Activated CD4-positive, CD25-positive, alpha-beta regulatory T cell treated with anti-CD3 and anti-CD28 coated beads, Interleukin-2, amount 50 U/mL, for 72 hours (primary cell): ENCODE results near the gene CHN2.
"Not testable (repeated sequence)": the region's sequence is repeated elsewhere in the genome, so short reads cannot be mapped to it uniquely, and the experiment has no call there.

ENCODE experiments used
- DNase-seq: peaks from one replicate; pipeline ENCODE4 v3.0.0; 2021

Gene CHN2

GRCh38 chr7:29518616-29519015, 324.0 kb downstream of the CHN2 start:
- no peak for DNase-seq

DNA sequence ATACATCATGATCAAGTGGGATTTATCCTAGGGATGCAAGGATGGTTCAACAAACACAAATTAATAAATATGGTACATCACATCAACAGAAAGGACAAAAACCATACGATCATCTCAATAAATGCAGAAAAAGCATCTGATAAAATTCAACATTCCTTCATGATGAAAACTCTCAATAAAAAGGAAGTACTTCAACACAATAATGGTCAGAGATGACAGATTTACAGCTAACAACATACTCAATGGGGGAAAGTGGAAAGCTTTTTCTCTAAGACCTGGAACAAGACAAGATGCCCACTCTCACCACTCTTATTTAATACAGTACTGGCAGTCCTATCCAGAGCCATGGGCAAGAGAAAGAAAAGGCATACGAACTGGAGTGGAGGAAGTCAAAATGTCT, 329.2 kb downstream of the CHN2 start:
- DNase-seq, result no peak

DNA sequence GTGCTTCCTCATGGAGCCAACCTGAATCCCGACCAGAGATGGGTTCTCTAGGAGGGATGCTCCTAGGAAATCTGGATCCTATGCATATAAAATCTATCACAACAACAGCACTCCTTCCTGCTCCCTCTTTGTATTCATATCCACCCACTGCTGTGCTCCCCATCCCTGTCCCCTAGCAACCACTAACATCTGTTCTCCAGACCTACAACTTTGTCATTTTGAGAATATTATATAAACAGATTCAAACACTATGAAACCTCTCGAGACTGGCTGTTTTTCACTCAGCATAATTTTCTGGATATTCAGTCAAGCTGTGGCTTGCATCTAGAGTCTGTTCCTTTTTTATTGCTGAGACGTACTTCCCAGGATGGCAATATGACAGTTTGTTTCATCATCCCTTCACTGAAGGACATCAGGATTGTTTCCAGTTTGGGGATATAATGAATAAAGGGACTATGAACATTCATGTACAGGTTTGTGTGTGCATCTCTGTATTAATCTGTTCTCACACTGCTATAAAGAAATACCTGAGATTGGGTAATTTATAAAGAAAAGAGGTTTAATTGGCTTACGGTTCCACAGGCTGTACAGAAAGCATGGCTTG, 333.0 kb downstream of the CHN2 start:
- no peak for DNase-seq

GRCh38 chr7:29528526-29528925, 334.0 kb downstream of the CHN2 start:
- not testable (repeated sequence) for DNase-seq
